ENCODE data around the gene METTL16. TPM values are rescaled to one million over a fixed set of nuclear protein-coding genes. Genes with fewer than 3 reads are reported as not detected.
"Not testable (repeated sequence)": the region's sequence is repeated elsewhere in the genome, so short reads cannot be mapped to it uniquely, and the experiment has no call there.

The METTL16 gene
- total RNA-seq, 4 donors from 2014 or later, result 16.1 to 141 (median 19.8) TPM

DNA sequence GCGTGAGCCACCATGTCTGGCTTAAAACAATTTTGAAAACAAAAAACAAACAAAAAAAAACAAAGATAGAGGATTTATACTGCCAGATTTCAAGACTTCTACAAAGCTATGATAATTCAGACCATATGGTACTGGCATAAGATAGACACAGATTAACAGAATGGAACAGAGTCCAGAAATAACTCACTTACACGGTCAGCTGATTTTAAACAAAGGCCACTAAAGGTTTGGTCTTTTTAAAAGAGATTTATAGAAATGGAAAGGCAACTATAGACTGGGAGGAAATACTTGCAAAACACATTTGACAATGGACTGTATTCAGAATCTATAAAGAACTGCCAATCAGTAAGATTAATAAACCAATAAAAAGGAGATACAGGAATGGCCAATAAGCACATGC lies 62.2 kb downstream of the METTL16 start:
- intact Hi-C loops (cut with DNase I; ENCODE audit: low total_unique reads) (no loop called here), in situ Hi-C loops (cut with MboI; ENCODE audit: low pct_ligation_motif_present in 1 of 4, low pct_unique_long_range_greater_than_20kb in 1 of 4, low sequenced_read_pairs in 3 of 4) (no loop called here)
- H3K4me1 ChIP-seq, result no peaks in the 10 kb centered on the region
- WGBS, 2 donors (ENCODE audit: low coverage in 1 of 2), result 83 to 89% methylated on average over 2 of the region's 2 CpGs
- no peaks in the 10 kb centered on the region for H3K36me3 ChIP-seq
- no peaks in the 10 kb centered on the region for H3K9me3 ChIP-seq
- TF ChIP-seq, protein P1, sequence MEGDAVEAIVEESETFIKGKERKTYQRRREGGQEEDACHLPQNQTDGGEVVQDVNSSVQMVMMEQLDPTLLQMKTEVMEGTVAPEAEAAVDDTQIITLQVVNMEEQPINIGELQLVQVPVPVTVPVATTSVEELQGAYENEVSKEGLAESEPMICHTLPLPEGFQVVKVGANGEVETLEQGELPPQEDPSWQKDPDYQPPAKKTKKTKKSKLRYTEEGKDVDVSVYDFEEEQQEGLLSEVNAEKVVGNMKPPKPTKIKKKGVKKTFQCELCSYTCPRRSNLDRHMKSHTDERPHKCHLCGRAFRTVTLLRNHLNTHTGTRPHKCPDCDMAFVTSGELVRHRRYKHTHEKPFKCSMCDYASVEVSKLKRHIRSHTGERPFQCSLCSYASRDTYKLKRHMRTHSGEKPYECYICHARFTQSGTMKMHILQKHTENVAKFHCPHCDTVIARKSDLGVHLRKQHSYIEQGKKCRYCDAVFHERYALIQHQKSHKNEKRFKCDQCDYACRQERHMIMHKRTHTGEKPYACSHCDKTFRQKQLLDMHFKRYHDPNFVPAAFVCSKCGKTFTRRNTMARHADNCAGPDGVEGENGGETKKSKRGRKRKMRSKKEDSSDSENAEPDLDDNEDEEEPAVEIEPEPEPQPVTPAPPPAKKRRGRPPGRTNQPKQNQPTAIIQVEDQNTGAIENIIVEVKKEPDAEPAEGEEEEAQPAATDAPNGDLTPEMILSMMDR (IDR thresholded peaks at IDR 0.05), result no peak
- TF ChIP-seq EP300 (IDR thresholded peaks at IDR 0.05; ENCODE audit: low read depth) (no peak), POLR2A (IDR thresholded peaks at IDR 0.05) (no peak), POLR2AphosphoS5 (IDR thresholded peaks at IDR 0.05) (no peak)
- H3K4me3 ChIP-seq, result no peak overlapping the region
- H3K27ac ChIP-seq, result no peak overlapping the region
- no peaks in the 10 kb centered on the region for H3K27me3 ChIP-seq
- DNase-seq, result no peak

- H3K9me3 ChIP-seq; H3K27ac ChIP-seq; in situ Hi-C loops (cut with MboI; ENCODE audit: low pct_ligation_motif_present in 1 of 4, low pct_unique_long_range_greater_than_20kb in 1 of 4, low sequenced_read_pairs in 3 of 4); intact Hi-C loops (cut with DNase I; ENCODE audit: low total_unique reads); H3K4me1 ChIP-seq; H3K36me3 ChIP-seq; H3K27me3 ChIP-seq; DNase-seq; H3K4me3 ChIP-seq: not testable (repeated sequence)
- no CpG with 5 or more reads among the region's 29 CpGs for WGBS, 2 donors (ENCODE audit: low coverage in 1 of 2)
Observed at GRCh38 chr17:2447479-2447878, 64.2 kb downstream of the METTL16 start.

DNA sequence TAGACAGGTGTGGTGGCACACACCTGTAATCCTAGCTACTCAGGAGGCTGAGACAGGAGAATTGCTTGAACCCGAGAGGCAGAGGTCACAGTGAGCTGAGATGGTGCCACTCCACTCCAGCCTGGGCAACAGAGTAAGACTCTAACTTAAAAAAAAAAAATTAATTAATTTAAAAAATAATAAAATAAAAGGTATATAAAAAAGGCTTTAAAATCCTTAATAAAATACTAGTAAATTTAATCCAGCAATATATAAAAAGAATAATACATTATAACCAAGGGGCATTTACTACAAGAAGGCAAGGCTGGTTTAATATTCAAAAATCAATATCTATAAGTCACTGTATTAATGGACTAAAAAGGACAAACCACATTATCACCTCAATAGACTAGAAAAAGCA lies 66.0 kb downstream of the METTL16 start:
- Histone ChIP-seq H3K27me3 (no peaks in the 10 kb centered on the region), H3K4me1 (peaks cover 0 to 12% (median 9%) of the 10 kb centered on the region in 4 donors), H3K27ac (no peak overlapping the region), H3K4me3 (no peak overlapping the region), H3K36me3 (peaks cover 0 to 4% (median 1%) of the 10 kb centered on the region in 4 donors), H3K9me3 (no peaks in the 10 kb centered on the region)
- WGBS, 2 donors (ENCODE audit: low coverage in 1 of 2), result 97 to 100% methylated on average over 1 of the region's 1 CpG
- intact Hi-C loops (cut with DNase I; ENCODE audit: low total_unique reads) (no loop called here), in situ Hi-C loops (cut with MboI; ENCODE audit: low pct_ligation_motif_present in 1 of 4, low pct_unique_long_range_greater_than_20kb in 1 of 4, low sequenced_read_pairs in 3 of 4) (no loop called here)
- no peak for DNase-seq
- TF ChIP-seq EP300 (IDR thresholded peaks at IDR 0.05; ENCODE audit: low read depth) (no peak), POLR2A (IDR thresholded peaks at IDR 0.05) (no peak), POLR2AphosphoS5 (IDR thresholded peaks at IDR 0.05) (no peak)
- TF ChIP-seq, protein P1 (IDR thresholded peaks at IDR 0.05), result no peak

GRCh38 chr17:2444382-2444781 lies 67.3 kb downstream of the METTL16 start:
- Histone ChIP-seq H3K4me1 (peaks cover 0 to 12% (median 9%) of the 10 kb centered on the region in 4 donors), H3K4me3 (no peak overlapping the region), H3K27me3 (no peaks in the 10 kb centered on the region), H3K36me3 (peaks cover 0 to 7% (median 2%) of the 10 kb centered on the region in 4 donors), H3K27ac (no peak overlapping the region), H3K9me3 (no peaks in the 10 kb centered on the region)
- intact Hi-C loops (cut with DNase I; ENCODE audit: low total_unique reads) (no loop called here), in situ Hi-C loops (cut with MboI; ENCODE audit: low pct_ligation_motif_present in 1 of 4, low pct_unique_long_range_greater_than_20kb in 1 of 4, low sequenced_read_pairs in 3 of 4) (no loop called here)
- DNase-seq, result no peak
- no peak for TF ChIP-seq EP300 (IDR thresholded peaks at IDR 0.05; ENCODE audit: low read depth)
- TF ChIP-seq POLR2AphosphoS5 (IDR thresholded peaks at IDR 0.05), result no peak
- TF ChIP-seq POLR2A (IDR thresholded peaks at IDR 0.05), result no peak
- TF ChIP-seq, protein P1 (IDR thresholded peaks at IDR 0.05), result no peak
- WGBS, 2 donors (ENCODE audit: low coverage in 1 of 2), result 98 to 100% methylated on average over 5 to 8 of the region's 8 CpGs

- Histone ChIP-seq H3K36me3 (peaks cover 0 to 25% (median 7%) of the 10 kb centered on the region in 4 donors), H3K27ac (peak overlapping the region; percentile 38 to 73 (median 68)), H3K9me3 (no peaks in the 10 kb centered on the region), H3K27me3 (no peaks in the 10 kb centered on the region), H3K4me3 (no peak overlapping the region), H3K4me1 (peaks cover 0 to 12% (median 9%) of the 10 kb centered on the region in 4 donors)
- in situ Hi-C loops (cut with MboI; ENCODE audit: low pct_ligation_motif_present in 1 of 4, low pct_unique_long_range_greater_than_20kb in 1 of 4, low sequenced_read_pairs in 3 of 4) (no loop called here), intact Hi-C loops (cut with DNase I; ENCODE audit: low total_unique reads) (no loop called here)
- no peak for TF ChIP-seq POLR2A (IDR thresholded peaks at IDR 0.05)
- TF ChIP-seq, protein P1 (IDR thresholded peaks at IDR 0.05), result no peak
- TF ChIP-seq EP300 (IDR thresholded peaks at IDR 0.05; ENCODE audit: low read depth), result no peak
- TF ChIP-seq POLR2AphosphoS5 (IDR thresholded peaks at IDR 0.05), result no peak
- DNase-seq, result no peak
- 33 to 41% methylated on average over 3 of the region's 3 CpGs for WGBS, 2 donors (ENCODE audit: low coverage in 1 of 2)
Observed at GRCh38 chr17:2442166-2442565, 69.5 kb downstream of the METTL16 start.
